Endothelial cell (in vitro differentiated cells): ENCODE data around the gene KLHL21. TPM values are rescaled to one million over a fixed set of nuclear protein-coding genes. Genes with fewer than 3 reads are reported as not detected.

ENCODE experiments used
- DNase-seq: peaks from one replicate; pipeline ENCODE4 v3.0.0; 2021; ENCODE audit warnings: low spot score
- H3K27ac Mint-ChIP-seq: one replicate; pipeline ENCODE4 v1.8.0; 2021; ENCODE audit warnings: mixed read lengths, inconsistent platforms; ENCODE audit not compliant: unreplicated experiment
- H3K27me3 Mint-ChIP-seq: one replicate; pipeline ENCODE4 v1.8.0; 2021; ENCODE audit warnings: mild to moderate bottlenecking, moderate library complexity, mixed read lengths, inconsistent platforms; ENCODE audit not compliant: unreplicated experiment
- H3K36me3 Mint-ChIP-seq: one replicate; pipeline ENCODE4 v1.8.0; 2021; ENCODE audit warnings: mild to moderate bottlenecking, low read depth, mixed read lengths, inconsistent platforms; ENCODE audit not compliant: unreplicated experiment
- H3K4me1 Mint-ChIP-seq: one replicate; pipeline ENCODE4 v1.8.0; 2021; ENCODE audit warnings: mild to moderate bottlenecking, mixed read lengths, inconsistent platforms; ENCODE audit not compliant: unreplicated experiment
- H3K4me3 Mint-ChIP-seq: one replicate; pipeline ENCODE4 v1.8.0; 2021; ENCODE audit warnings: mild to moderate bottlenecking, mixed read lengths, inconsistent platforms; ENCODE audit not compliant: unreplicated experiment
- H3K9me3 Mint-ChIP-seq: one replicate; pipeline ENCODE4 v1.8.0; 2021; ENCODE audit warnings: mixed read lengths, inconsistent platforms; ENCODE audit not compliant: unreplicated experiment
- total RNA-seq: library from RNA; stranded (reverse); fragmentation: NEBNext Ultra II Directional; extraction: Animal tissue kit (Norgen Biotek cat#: 25700); gene quantifications from one replicate; pipeline ENCODE4 v1.2.1, GENCODE V29; 2021; ENCODE audit not compliant: unreplicated experiment
- TF ChIP-seq, protein P1 (sequence below): fragments of 200-600 bp; sonication (generic); IDR thresholded peaks from one replicate; pipeline ENCODE4 v1.5.0; 2021; ENCODE audit warnings: antibody characterized with exemption; ENCODE audit not compliant: unreplicated experiment

Gene KLHL21
- total RNA-seq, 1 donor from 2014 or later: 5.0 TPM

- H3K4me3 Mint-ChIP-seq: no peak overlapping the region
- H3K36me3 Mint-ChIP-seq: peaks cover 27% of the 10 kb centered on the region
- DNase-seq: peak; percentile 56
- H3K9me3 Mint-ChIP-seq: no peaks in the 10 kb centered on the region
- H3K4me1 Mint-ChIP-seq: peaks cover under 1% of the 10 kb centered on the region
- H3K27ac Mint-ChIP-seq: no peak overlapping the region
- TF ChIP-seq, protein P1, sequence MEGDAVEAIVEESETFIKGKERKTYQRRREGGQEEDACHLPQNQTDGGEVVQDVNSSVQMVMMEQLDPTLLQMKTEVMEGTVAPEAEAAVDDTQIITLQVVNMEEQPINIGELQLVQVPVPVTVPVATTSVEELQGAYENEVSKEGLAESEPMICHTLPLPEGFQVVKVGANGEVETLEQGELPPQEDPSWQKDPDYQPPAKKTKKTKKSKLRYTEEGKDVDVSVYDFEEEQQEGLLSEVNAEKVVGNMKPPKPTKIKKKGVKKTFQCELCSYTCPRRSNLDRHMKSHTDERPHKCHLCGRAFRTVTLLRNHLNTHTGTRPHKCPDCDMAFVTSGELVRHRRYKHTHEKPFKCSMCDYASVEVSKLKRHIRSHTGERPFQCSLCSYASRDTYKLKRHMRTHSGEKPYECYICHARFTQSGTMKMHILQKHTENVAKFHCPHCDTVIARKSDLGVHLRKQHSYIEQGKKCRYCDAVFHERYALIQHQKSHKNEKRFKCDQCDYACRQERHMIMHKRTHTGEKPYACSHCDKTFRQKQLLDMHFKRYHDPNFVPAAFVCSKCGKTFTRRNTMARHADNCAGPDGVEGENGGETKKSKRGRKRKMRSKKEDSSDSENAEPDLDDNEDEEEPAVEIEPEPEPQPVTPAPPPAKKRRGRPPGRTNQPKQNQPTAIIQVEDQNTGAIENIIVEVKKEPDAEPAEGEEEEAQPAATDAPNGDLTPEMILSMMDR: peak; percentile 33
- peaks cover 2% of the 10 kb centered on the region for H3K27me3 Mint-ChIP-seq
Observed at GRCh38 chr1:6634371-6635052, 31.8 kb upstream of the KLHL21 start.

- TF ChIP-seq, protein P1: no peak
- Mint-ChIP-seq H3K36me3 (peaks cover 28% of the 10 kb centered on the region), H3K4me3 (no peak overlapping the region), H3K9me3 (no peaks in the 10 kb centered on the region), H3K27me3 (no peaks in the 10 kb centered on the region), H3K27ac (no peak overlapping the region), H3K4me1 (peaks cover 4% of the 10 kb centered on the region)
- DNase-seq: no peak
Observed at GRCh38 chr1:6632588-6633514, 30.2 kb upstream of the KLHL21 start.

DNA sequence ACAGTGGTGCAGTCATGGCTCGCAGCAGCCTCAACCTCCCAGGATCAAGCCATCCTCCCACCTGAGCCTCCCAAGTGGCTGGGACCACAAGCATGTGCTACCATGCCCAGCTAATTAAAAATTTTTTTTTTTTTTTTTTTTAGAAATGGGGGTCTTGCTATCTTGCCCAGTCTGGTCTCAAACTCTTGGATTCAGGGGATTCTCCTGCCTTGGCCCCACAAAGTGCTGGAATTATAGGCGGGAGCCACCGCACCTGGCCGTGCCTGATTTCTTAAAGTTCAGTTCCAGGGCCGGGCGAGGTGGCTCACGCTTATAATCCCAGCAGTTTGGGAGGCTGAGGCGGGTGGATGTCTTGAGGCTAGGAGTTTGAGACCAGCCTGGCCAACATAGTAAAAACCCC is 28.4 kb upstream of the KLHL21 start:
- no peak for DNase-seq
- Mint-ChIP-seq H3K27me3 (peaks cover 1% of the 10 kb centered on the region), H3K4me3 (no peak overlapping the region), H3K4me1 (peaks cover 4% of the 10 kb centered on the region), H3K9me3 (no peaks in the 10 kb centered on the region), H3K36me3 (peaks cover 28% of the 10 kb centered on the region), H3K27ac (no peak overlapping the region)
- TF ChIP-seq, protein P1: no peak

DNA sequence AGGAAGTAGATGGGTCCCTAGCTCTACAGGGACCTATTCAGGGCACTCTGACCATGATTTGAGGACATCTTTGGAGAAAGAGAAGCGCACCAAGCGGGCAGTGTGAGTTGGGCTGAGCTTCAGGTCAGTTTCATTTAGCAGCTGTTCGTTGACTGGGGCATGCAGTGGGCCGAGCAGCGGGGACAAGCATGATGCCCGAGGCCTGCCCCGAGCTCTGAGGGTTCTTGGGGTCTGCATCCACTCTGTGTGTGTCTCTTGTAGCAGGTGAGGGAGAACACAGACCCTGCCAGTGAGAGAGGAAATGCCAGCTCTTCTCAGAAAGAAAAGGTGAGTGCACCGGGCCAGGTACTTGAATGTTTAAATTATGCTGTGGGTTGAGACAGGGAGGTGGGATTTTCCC is 27.4 kb upstream of the KLHL21 start:
- Mint-ChIP-seq H3K27ac (no peak overlapping the region), H3K4me1 (peaks cover 4% of the 10 kb centered on the region), H3K9me3 (no peaks in the 10 kb centered on the region), H3K36me3 (peaks cover 25% of the 10 kb centered on the region), H3K27me3 (peaks cover 1% of the 10 kb centered on the region), H3K4me3 (no peak overlapping the region)
- TF ChIP-seq, protein P1: no peak
- no peak for DNase-seq
